T follicular helper cell (primary cell): ENCODE data around the gene MTA1.

ENCODE experiments used
- DNase-seq: peaks from one replicate; pipeline ENCODE4 v3.0.0-alpha.2; 2020; ENCODE audit warnings: low read depth

The MTA1 gene

DNA sequence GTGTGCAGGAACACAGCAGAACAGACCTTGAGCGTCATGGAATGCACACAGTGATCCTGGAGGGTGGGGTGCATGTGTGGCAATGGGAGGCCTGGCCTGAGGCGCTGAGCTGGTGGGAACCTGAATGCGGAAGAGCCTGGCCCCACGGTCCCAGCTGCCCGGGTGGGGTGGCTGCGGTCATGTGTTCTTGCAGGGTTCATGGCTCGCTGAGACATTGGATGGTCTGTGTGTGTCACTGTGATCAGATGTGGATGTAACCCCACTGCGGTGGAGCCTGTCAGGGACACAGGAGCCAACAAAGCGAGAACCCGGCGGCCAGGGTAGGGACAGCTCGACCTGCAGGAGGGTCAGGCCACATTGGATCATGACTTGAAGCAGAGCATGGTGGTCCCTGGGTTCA, 23.2 kb downstream of the MTA1 start:
- no peak for DNase-seq

DNA sequence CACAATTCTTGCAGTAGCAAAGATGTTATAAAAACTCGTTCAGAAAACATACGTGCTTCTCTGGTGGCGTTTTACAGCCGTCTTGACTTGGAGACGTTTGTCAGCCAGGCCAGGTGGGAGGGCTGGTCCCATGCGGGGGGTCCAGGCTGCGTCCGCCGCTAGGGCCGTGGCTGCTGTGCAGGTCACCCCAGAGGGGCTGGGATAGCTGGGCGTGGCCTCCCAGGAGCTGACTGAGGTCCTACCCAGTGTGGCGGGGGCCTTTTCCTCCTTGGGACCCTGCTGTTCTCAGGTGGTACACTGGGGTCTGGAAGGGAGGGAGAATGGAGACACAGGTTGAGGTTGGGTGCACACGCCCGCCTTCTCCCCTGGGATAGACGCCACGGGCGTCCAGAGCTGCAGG, 25.2 kb downstream of the MTA1 start:
- DNase-seq = no peak

DNA sequence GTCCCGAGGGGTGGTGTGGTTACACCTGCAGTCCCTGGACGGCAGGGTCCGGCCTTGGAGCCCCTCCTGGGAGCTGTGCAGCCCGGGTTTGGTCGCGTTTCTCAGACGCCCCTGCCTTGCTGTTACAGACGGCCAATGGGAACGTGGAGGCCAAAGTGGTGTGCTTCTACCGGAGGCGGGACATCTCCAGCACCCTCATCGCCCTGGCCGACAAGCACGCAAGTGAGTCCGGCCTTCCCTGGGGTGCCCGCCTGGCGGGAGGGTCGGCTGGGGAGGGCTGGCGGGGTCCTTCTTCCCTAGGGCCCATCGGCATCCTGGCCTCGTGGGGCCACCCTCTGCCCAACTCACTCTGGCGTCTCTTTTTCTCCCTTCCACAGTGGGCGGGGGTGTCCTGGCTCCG, 25.7 kb downstream of the MTA1 start:
- no peak for DNase-seq

DNA sequence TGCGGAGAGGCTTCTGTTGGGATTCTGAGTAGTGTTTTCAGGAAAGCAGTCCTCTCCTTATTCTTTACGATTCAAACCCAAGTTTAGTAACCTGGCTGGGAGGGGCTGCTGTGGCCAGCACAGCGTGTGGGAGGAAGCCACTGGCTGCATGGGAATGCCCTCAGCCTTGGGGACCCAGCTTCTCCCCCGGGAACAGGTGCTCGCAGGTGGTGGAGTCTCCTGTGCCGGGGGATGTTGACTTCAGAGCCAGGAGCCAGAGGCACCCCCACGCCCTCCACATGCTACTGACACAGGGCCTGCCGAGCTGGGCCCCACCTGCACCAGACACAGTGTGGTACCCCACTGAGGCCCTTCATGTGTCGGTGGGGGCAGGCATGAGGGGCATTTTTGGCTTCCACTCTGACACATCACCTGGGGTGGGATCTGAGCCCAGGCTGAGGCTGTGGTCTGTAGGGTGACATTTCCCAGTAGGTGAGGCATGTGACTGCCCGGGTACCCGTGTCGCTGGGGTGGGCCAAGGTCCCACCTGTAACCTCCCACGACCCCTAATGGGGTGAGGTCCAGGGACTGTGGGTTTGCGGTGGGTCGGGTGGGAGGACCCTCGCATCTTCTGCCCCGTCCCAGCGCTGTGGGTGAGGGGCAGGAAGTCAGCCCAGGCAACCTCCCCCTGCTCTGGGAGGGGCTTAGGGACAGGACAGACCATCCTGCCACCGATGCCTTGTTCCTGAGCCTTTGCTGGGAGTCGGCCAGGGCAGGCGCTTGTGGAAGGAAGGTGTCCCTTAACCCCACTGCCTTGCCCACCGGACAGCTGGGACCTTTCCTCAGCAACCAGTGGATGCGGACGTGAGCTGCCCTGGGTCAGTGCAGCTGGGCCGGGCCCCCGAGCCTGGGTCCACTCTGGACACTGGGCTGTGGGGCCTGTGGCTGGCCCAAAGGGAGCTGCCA, 26.5 kb downstream of the MTA1 start:
- no peak for DNase-seq

DNA sequence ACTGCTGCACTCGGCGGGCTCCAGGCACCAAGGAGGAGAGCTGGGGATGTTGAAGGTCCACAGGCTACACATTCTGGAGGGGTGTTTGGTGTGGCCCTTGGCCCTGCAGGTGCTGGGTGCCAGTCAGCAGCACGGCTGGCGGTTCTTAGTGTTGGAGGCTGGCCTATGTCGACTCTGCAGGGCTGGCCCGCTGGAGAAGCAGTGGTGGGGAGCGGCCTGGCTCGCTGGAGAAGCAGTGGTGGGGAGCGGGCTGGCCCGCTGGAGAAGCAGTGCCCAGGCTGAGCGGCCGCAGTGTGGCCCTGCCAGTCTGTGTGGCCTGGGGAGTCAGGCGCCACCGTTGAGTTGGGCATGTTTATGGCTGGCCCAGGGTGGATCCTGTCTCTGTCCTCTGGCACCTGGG, 27.3 kb downstream of the MTA1 start:
- DNase-seq = no peak

DNA sequence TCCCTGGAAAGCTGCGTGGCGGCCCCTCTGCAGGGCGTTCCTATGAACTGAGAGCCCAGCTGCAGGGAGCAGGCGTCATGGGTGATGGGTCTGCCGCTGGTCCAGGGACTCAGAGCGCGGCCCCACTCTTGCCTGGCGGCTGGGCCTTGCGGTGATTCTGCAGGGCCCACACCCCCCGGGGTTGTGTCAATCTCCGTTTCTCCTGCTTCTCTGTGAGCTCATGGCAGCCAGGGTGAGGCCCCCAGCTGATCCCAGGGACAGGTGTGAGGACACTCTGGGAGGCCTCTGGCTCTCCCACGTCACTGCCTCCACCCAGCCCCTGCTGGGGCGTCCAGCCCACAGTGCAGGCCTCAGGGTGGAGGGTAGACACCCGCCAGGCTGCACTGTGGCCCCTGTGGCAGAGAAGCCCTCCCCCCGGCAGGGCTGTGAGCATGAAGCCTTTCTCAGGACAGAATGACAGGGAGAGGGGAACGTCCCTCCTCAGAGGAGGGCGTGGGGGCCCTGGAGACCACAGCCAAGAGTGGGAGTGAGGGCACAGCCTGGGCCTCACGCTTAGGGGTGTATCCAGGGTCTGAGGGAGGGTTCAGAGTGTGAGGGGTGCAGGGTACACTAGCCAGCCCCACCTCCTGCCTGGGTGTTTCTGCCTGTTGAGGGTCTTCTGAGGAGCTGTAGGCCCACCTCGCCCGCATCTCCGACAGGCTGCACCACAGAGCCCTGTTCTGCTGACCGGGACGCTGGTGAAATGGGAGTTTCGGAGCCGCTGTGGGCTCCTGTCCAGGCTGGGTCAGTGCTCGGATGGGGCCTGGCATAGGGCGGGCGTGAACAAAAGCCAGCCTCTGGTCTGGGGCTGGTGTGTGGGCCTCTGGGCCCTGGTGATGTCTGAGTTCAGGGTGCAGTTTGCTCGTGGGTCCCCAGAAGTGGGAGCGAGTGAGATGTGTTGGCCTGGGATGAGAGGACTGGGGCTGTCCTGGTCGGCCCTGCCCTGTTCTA, 28.3 kb downstream of the MTA1 start:
- no peak for DNase-seq

DNA sequence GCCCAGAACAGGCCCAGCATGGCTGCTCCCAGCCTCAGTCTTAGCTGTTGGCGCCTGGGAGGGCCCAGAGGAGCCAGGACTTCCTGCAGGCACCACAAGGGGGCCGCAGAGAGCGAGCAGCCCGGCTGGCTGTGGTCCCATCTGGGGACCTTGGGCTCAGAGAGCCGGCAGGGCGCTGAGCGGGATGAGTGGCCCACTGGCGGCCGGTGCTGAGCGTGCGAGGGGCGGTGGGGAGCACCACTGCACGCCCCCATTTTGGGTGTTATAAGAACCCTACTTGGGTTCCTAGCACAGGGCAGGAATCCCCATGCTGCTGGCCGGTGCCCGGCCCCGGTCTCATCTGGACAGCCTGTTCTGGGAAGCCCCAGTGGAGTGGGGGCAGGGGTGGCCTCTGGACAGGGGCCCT, 29.1 kb downstream of the MTA1 start:
- peak; percentile 59 for DNase-seq

DNA sequence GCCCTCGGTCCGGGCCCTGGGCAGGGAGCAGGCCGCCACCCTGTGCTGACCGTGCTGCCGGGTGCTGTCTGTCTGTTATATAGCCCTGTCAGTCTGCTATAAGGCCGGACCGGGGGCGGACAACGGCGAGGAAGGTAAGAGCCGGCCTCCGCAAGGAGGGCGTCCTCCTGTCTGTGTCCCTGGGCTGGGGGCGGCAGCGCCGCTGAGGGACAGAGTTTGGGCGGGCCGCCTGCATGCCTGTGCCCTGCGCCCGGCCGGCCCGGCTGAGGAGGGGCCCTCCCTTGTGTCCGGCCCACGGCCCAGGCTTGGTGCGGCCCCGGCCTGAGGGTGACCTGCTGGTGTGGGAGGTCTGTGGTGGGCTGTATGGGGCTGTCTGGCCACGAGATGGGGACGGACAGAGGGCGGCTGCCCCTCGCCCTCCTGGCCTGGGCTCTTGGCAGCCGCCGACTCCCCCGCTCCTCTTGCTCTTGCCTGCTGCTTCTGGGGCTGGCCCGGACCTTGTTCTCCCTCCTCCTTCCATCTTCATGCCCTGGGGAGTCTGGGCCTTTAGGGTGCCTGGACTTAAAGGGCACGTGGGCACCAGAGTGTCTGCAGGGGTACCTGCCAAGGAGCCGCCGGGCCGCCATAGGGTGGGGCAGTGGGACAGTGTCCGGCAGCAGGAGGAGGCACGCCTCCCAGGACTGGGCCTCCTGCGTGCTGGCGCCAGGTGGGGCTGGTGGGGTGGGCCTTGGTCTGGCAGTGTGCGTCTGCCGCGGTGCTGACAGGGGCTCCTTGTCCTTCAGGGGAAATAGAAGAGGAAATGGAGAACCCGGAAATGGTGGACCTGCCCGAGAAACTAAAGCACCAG, 29.9 kb downstream of the MTA1 start:
- no peak for DNase-seq

DNA sequence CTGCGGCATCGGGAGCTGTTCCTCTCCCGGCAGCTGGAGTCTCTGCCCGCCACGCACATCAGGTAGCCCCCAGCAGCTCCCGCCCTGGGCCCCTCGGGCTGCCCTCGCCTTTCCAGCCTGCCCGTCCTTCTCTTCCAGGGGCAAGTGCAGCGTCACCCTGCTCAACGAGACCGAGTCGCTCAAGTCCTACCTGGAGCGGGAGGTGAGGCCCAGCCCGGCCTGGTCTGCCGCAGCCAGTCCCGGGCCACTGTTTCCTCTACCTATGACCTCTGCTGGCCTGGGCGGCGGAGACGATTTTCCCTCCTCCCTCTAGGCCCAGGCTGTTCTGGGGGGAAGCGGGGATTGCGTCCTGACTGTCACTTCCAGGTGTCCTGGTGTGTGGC, 30.5 kb downstream of the MTA1 start:
- no peak for DNase-seq

DNA sequence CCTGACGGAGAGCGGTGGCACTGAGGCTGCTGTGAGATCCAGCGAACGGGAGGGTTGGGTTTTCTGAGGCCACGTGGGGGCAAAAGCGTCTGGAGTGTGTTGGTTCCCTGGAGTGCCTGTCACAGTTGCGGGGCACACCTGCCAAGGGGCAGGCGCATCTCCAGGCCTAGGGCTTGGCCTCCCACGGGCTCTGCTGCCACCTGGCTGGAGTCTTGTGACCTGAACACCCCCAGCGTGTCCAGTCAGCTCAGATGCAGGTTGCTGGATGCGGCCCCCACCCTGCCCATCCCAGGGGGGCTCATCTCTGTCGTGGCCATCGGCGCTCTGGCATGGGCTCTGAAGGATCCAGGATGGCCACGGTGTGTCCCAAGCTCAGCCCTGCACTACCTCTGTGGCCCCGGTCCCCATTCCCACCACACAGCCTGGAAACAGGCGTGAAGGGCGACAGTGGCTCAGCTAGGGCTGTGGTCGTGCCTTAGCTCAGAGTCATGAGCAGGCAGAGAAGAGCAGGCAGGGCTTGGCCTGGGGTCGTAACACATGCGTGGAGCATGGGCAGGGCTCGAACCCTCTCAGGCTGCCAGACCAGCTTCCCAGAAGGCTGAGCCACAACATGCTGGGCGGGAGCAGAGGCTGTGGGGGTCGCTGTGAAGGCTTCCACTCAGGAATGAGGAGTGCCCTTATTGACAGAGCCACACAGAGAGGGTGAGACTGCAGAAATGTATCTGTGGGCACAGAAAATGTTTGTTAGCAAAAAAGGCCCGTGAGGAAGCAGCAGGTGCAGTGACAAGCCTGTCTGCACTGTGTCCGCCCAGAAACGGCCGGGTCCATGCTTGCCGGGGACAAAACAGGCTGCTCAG, 31.5 kb downstream of the MTA1 start:
- DNase-seq = no peak

DNA sequence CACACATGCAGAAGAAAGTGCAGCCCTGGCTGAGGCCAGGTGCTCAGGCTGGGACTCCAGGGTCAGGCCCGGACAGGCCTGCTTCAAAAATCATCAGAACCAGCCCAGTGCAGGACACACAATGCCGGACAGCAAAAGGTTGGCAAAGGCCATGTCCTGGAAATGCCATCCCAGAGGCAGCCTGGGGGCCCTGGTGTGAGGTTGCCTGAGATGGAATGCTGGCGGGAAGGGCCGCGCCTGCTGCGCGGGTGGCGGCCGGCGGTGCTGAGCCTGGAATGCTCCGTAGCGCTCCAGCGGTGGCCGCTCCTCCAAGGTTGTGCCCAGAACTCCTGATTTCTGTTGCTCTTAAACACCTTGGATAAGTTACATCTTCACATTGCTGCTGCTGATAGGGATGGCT, 33.3 kb downstream of the MTA1 start:
- no peak for DNase-seq

DNA sequence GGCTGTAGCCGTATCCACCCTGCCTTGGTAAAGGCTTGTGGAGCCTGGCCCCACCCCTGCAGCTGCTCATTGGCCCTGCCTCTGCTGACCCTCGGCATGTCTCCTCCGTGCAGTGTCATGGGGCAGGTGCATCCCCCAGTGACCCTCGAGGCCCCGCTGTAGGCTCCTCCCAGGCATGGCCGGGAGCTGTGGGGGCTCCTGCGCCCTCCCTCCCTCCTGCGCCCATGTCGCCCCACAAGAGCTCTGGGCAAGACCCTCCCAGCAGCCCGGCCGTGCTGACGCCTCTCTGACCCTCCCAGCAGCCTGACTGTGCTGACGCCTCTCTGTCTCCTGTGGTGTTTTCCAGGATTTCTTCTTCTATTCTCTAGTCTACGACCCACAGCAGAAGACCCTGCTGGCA, 34.2 kb downstream of the MTA1 start:
- no peak for DNase-seq

DNA sequence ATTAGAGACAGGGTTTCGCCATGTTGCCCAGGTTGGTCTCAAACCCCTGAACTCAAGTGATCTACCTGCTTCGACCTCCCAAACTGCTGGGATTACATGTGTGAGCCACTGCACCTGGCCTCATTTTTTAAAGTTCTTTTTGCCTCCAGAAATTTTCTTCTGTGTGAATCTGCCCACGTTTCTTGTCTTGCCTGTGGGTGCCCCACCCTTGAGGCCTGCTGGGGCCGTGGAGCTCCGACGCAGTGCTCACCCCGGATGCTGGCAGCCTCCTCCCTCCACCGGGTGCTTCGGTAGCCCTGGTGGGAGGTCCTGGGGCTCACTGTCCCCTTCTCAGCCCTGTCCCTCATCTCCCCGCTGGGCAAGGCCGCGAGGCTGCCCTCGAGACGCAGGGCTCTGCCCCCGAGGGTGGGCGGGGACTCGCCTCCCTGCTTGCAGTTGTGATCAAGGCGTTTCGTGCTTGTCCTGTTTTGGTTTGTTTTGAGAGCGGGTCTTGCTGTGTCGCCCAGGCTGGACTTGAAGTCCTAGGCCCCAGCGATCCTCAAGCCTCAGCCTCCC, 35.5 kb downstream of the MTA1 start:
- DNase-seq = no peak

DNA sequence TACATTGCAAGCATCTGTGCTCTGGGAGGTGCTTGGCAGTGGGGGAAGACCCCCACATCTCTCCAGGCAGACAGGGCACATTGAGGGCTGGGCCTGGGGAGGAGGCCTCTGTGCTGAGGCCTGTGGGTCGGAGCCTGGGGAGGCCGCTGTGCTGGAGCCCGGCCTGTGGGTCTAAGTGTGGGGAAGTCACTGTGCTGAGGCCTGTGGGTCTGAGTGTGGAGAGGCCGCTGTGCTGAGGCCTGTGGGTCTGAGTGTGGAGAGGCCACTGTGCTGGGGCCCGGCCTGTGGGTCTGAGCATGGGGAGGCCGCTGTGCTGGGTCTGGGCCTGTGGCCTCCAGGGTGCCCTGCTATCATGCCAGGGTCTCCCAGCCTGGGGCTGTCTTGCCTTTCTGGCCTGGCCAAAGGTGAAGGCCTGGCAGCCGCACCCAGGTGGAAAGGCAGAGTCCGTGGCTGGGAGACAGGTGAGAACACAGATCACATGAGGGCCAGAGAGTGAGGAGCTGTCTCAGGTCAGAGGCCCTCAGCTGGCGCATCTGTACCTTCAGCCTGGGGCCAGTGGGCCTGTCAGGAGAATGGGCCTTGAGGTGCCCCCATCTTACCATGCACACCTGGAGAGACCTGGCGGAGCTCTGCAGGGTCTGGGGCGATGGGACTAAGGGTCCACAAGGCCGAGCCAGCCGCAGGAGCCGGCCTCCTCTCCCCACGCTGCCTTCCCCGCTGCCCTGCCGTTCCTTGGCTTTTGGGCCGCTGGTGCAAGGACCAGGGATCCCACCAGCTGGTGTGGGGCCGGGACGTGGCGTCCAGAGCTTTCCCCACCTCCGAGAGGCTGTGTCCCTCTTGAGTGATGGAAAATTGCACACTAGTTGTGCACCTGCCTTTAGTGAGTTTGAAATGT, 36.4 kb downstream of the MTA1 start:
- no peak for DNase-seq

DNA sequence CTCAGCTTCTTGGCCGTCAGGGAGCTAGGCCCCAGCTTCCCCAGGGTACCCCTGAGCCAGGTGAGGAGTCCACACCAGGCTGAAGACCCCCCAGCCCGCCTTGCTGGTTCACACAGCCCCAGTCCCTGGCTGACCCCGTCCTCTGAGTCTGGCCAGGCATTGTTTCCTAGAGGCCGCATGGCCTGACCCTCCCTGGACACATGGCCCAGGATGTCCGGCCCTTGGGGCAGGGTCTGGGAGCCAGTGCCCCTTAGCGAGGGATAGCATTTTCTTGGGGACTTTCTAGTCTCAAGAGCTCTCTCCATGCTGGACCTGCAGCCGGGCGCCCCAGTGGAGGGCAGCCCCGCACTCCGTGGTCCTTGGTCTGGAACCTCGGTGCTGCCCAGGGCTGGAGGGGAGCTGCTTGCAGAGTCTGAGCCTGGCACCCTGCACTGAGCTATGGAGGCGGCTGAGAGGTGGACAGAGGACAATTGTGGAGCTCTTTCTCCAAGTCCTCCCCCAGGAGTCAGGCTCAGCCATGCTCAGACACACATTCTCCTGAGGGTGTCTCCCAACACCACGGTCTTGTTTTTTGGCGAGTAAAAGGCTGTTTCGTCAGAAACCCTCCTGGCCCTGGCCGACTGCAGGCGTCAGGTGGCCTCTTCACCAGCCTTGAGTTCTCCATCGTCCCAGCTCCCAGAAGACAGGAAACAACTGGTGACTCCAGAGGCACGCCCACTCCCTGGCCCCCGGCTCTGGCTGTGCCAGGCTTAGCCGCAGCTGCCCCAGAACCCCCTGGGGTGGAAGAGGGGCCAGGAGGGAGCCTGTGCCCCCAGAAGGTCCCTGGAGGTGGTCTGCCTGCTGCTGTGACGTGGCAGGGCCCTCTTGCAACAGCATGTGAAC, 37.4 kb downstream of the MTA1 start:
- DNase-seq = no peak

DNA sequence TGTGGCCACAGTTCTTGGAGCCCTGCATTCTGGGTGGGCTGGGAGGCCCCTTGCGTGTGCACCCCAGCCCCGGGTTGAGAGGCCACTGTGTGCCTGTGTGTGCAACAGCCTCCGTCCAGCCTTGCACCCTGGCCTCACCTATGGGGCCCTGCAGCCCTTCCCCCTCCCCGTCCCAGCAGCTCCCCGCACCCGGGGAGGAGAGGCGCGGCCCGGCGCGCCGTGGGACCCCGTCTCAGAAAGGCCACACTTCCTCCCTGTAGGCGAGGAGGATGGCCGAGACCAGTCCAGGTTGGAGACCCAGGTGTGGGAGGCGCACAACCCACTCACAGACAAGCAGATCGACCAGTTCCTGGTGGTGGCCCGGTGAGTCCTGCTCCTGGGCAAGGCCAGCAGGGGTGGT, 38.4 kb downstream of the MTA1 start:
- DNase-seq = no peak

DNA sequence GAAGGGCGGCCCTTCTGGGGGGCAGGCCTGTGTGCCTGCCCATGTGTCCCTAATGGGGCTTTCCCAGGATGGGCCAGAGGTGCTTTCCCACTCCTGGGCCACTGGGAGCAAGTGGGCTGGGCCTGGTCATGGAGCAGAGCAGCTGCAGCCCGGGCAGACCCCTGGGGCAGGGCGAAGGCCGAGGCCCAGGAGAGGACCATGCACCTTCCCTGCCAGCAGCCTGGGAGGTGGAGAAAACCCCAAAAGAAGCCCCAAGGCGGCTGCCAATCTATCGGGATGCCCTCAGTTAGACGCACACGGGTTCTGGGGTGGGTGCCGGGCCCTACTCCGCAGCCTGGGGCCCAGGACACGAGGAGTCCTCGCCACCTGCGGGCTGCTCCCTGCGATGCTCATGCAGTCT, 38.9 kb downstream of the MTA1 start:
- no peak for DNase-seq

DNA sequence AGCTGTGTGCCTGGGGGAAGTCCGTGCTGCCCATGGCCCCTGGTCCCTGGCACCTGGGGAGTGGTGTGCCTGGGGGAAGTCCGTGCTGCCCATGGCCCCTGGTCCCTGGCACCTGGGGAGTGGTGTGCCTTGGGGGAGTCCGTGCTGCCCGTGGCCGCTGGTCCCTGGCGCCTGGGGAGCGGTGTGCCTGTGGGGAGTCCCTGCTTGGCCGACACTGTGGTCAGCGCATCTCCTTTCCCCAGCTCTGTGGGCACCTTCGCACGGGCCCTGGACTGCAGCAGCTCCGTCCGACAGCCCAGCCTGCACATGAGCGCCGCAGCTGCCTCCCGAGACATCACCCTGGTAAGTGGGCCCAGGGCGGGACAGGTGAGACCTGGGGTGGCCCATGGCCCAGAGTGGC, 40.5 kb downstream of the MTA1 start:
- no peak for DNase-seq

DNA sequence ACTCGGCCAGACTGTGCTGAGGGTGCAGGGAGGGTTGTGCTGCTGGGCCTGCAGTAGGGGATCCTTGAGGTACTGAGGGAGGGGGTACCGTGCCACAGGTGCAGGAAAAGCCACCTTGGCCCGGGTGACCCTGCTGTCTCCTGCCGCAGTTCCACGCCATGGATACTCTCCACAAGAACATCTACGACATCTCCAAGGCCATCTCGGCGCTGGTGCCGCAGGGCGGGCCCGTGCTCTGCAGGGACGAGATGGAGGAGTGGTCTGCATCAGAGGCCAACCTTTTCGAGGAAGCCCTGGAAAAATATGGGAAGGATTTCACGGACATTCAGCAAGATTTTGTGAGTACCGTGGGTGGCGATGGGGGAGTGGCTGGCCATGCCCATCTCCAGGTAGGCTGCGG, 41.0 kb downstream of the MTA1 start:
- no peak for DNase-seq
